Thyroid gland (tissue), 4 donors: Measurements from ENCODE around the gene LHB. TPM values are rescaled to one million over a fixed set of nuclear protein-coding genes. Genes with fewer than 3 reads are reported as not detected.

ENCODE experiments used
- DNase-seq, 2 donors: peaks; one replicate each; pipeline ENCODE4 v3.0.0-alpha.2; 2019
- H3K27ac ChIP-seq, 3 donors: fragments of 200-600 bp; sonication (generic); 1 replicate in 2 of 3; 2 replicates in 1 of 3; pipeline ENCODE4 v1.5.1; 2016 to 2019; ENCODE audit warnings: mild to moderate bottlenecking in 1 of 3, moderate library complexity in 1 of 3
- H3K27me3 ChIP-seq: fragments of 200-600 bp; sonication (generic); one replicate; pipeline ENCODE4 v1.5.1; 2019
- H3K36me3 ChIP-seq, 2 donors: fragments of 200-600 bp; sonication (generic); one replicate each; pipeline ENCODE4 v1.5.1; 2016 to 2019
- H3K4me1 ChIP-seq, 2 donors: fragments of 200-600 bp; sonication (generic); one replicate each; pipeline ENCODE4 v1.5.1; 2017 to 2019
- H3K4me3 ChIP-seq, 3 donors: fragments of 200-600 bp; sonication (generic); replicated peaks in 1 of 3; 1 replicate in 2 of 3; 2 replicates in 1 of 3; pipeline ENCODE4 v1.5.1; 2016; ENCODE audit warnings: mild to moderate bottlenecking in 1 of 3
- H3K9me3 ChIP-seq: fragments of 200-600 bp; sonication (generic); one replicate; pipeline ENCODE4 v1.5.1; 2017
- CTCF ChIP-seq, 6 experiments: fragments of 200-600 bp in 3 of 6; fragments of 450-650 bp in 3 of 6; sonication (generic) in 3 of 6; IDR thresholded peaks; one replicate each; pipeline ENCODE4 v1.5.1; 2016 to 2019; ENCODE audit warnings: antibody characterized with exemption in 6 of 6, mild to moderate bottlenecking in 2 of 6, inconsistent platforms in 1 of 6, moderate library complexity in 1 of 6
- POLR2A ChIP-seq, 2 donors: fragments of 450-650 bp; IDR thresholded peaks; one replicate each; pipeline ENCODE4 v1.6.1; 2017; ENCODE audit warnings: antibody characterized with exemption in 2 of 2, mild to moderate bottlenecking in 2 of 2, moderate library complexity in 1 of 2
- WGBS, 2 donors: methylation state at CpG; one replicate each; pipeline ENCODE4 v1.1.5; 2017; 5-methylcytosine and 5-hydroxymethylcytosine counted together
- intact Hi-C: fragments of 100-400 bp; cut with DNase I; formaldehyde crosslinking; loops from one replicate; pipeline ENCODE4 v1.15.1; 2023
- total RNA-seq, 4 donors: library from RNA; depleted of rRNA; stranded (reverse); fragments of >200 nt; gene quantifications; one replicate each; pipeline ENCODE4 v1.2.3, GENCODE V29; 2016

The LHB gene
- not detected for total RNA-seq

- H3K4me3 ChIP-seq: peak within 1 kb of the TSS in 1 of 3 donors; percentile 25
- no peak within 1 kb of the TSS for H3K27ac ChIP-seq
- H3K27me3 ChIP-seq: no peaks in the 10 kb centered on the region
- H3K4me1 ChIP-seq: peaks cover 17 to 24% of the 10 kb centered on the region in 2 donors
- TF ChIP-seq POLR2A (IDR thresholded peaks at IDR 0.05): no peak
- no peak for TF ChIP-seq CTCF (IDR thresholded peaks at IDR 0.05)
- H3K36me3 ChIP-seq: peaks cover under 1 to 11% of the 10 kb centered on the region in 2 donors
- intact Hi-C loops: no loop called here
- DNase-seq: no peak
- no peaks in the 10 kb centered on the region for H3K9me3 ChIP-seq
- 59 to 70% methylated on average over 14 to 17 of the region's 17 CpGs for WGBS, 2 donors
Observed at GRCh38 chr19:49017041-49017665, at the start of gene LHB. TSS of gene LHB (minus strand) at chr19:49017091. CDS start at chr19:49017081, 10 bp downstream.

DNA sequence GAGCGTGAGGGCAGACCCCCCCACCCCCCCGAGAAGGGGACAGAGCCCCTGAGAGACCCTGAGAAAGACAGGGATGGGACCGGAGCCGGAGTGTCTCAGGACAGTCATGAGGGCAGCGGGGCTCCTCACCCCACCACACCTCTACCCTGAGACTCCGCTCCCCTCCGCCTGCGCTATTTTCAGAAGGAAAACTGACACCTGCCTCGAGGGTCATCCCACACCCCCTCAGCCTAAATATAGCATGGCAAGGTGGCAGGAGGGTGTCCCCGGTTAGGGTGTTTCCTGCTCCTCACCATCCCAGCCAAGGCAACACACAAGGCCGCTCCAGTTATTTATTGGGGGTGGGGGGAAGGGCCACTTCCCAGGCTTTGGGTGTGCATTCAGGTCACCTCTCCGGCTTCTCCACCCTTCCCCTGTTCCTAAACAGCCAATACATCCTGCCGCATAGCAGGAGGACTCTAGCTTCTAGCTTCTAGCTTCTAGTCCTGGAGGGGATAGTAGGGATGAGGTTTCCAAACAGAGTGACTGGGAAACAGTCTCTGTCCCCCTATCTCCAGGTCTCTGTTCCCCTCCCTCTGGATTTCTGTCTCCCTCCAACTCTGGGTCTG is 49.1 kb upstream of the LHB start:
- Histone ChIP-seq H3K27me3 (no peaks in the 10 kb centered on the region), H3K36me3 (no peaks in the 10 kb centered on the region), H3K9me3 (no peaks in the 10 kb centered on the region), H3K4me1 (peaks cover 0 to 10% of the 10 kb centered on the region in 2 donors), H3K27ac (no peak overlapping the region), H3K4me3 (no peak overlapping the region)
- WGBS, 2 donors: 67 to 69% methylated on average over 12 to 13 of the region's 13 CpGs
- intact Hi-C loops: no loop called here
- TF ChIP-seq POLR2A (IDR thresholded peaks at IDR 0.05): no peak
- no peak for TF ChIP-seq CTCF (IDR thresholded peaks at IDR 0.05)
- no peak for DNase-seq

GRCh38 chr19:49064768-49065611 is 48.1 kb upstream of the LHB start, which contains the start of gene NTF4:
TSS of gene NTF4 (minus strand) at chr19:49064818. CDS start at chr19:49061997, 2,821 bp downstream.
- 11 to 22% methylated on average over 15 to 19 of the region's 53 CpGs for WGBS, 2 donors
- H3K36me3 ChIP-seq: no peaks in the 10 kb centered on the region
- TF ChIP-seq POLR2A (IDR thresholded peaks at IDR 0.05) (no peak), CTCF (IDR thresholded peaks at IDR 0.05) (no peak)
- DNase-seq: peak; percentile 38 to 58
- H3K4me3 ChIP-seq: peak within 1 kb of the TSS in 1 of 3 donors; percentile 23
- peaks cover 0 to 10% of the 10 kb centered on the region in 2 donors for H3K4me1 ChIP-seq
- H3K9me3 ChIP-seq: no peaks in the 10 kb centered on the region
- no peak within 1 kb of the TSS for H3K27ac ChIP-seq
- intact Hi-C loops: no loop called here
- H3K27me3 ChIP-seq: no peaks in the 10 kb centered on the region

- no peaks in the 10 kb centered on the region for H3K27me3 ChIP-seq
- TF ChIP-seq CTCF (IDR thresholded peaks at IDR 0.05) (no peak), POLR2A (IDR thresholded peaks at IDR 0.05) (no peak)
- H3K9me3 ChIP-seq: no peaks in the 10 kb centered on the region
- WGBS, 2 donors: 37 to 56% methylated on average over 5 to 10 of the region's 10 CpGs
- no peaks in the 10 kb centered on the region for H3K36me3 ChIP-seq
- intact Hi-C loops: no loop called here
- no peak overlapping the region for H3K27ac ChIP-seq
- peak overlapping the region in 1 of 3 donors; percentile 23 for H3K4me3 ChIP-seq
- peak in 1 of 2 donors; percentile 15 for DNase-seq
- H3K4me1 ChIP-seq: peaks cover 0 to 10% of the 10 kb centered on the region in 2 donors
Observed at GRCh38 chr19:49064029-49064629, 47.2 kb upstream of the LHB start.
